GM23248 (cell line): ENCODE data around the gene KIF21A.

Source experiments
- EZH2 ChIP-seq: fragments of 200-600 bp; sonication (generic); IDR thresholded peaks from 2 replicates; pipeline ENCODE4 v1.6.1; 2018; ENCODE audit warnings: antibody characterized with exemption, mild to moderate bottlenecking; ENCODE audit not compliant: insufficient read depth, poor library complexity, severe bottlenecking
- EZH2phosphoT487 ChIP-seq: fragments of 200-600 bp; sonication (generic); IDR thresholded peaks from 2 replicates; pipeline ENCODE4 v1.6.1; 2018; ENCODE audit warnings: antibody characterized with exemption, moderate library complexity, mild to moderate bottlenecking, low read depth; ENCODE audit not compliant: insufficient read depth

DNA sequence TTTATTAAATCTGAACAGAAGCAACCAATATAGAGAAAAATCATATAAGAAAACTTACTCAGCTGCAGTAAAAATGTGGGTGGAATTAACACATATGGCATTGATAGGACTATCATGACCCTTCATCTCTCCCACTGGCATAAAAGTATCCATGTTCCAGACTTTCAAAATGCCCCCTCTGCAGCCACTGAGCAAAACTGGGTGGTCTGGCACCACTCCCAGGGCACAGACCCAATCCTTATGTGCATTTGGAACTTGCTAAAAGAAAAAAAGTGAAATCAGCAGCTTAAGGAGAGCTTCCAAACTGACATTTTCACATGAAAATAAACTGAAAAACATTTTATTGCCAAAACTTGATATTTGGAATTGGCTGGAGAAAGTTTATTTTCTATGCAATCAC is 141.5 kb downstream of the KIF21A start:
- TF ChIP-seq EZH2, result no peak
- TF ChIP-seq EZH2phosphoT487, result no peak
